ELR (cell line): ENCODE measurements around the gene EDDM13.
"Not testable (repeated sequence)": the region's sequence is repeated elsewhere in the genome, so short reads cannot be mapped to it uniquely, and the experiment has no call there.

ENCODE experiments used
- DNase-seq: peaks from one replicate; pipeline ENCODE4 v3.0.0-alpha.2; 2015; ENCODE audit warnings: low read depth

Gene EDDM13

GRCh38 chr19:56272161-56272798 lies at the start of gene EDDM13:
TSS of gene EDDM13 (plus strand) at chr19:56272748. CDS start at chr19:56272835, 87 bp downstream.
- no peak for DNase-seq

GRCh38 chr19:56222901-56223300 lies 49.6 kb upstream of the EDDM13 start:
- DNase-seq: no peak

- no peak for DNase-seq
Measured at GRCh38 chr19:56223481-56223880, 49.1 kb upstream of the EDDM13 start.

GRCh38 chr19:56245121-56245740 lies 27.3 kb upstream of the EDDM13 start:
- DNase-seq: peak; percentile 60

- DNase-seq: not testable (repeated sequence)
Measured at GRCh38 chr19:56245764-56246163, 26.8 kb upstream of the EDDM13 start.

- DNase-seq: not testable (repeated sequence)
Measured at GRCh38 chr19:56248736-56249338, 23.7 kb upstream of the EDDM13 start.

GRCh38 chr19:56252699-56253422 lies 19.7 kb upstream of the EDDM13 start:
- peak; percentile 67 for DNase-seq

- DNase-seq: peak; percentile 72
Measured at GRCh38 chr19:56253737-56254136, 18.8 kb upstream of the EDDM13 start.

GRCh38 chr19:56258272-56258671 lies 14.3 kb upstream of the EDDM13 start:
- DNase-seq: no peak

GRCh38 chr19:56261145-56261544 lies 11.4 kb upstream of the EDDM13 start:
- DNase-seq: no peak

- DNase-seq: not testable (repeated sequence)
Measured at GRCh38 chr19:56261932-56262331, 10.6 kb upstream of the EDDM13 start.

GRCh38 chr19:56263319-56263718 lies 9.2 kb upstream of the EDDM13 start:
- DNase-seq: no peak

GRCh38 chr19:56266051-56266450 lies 6.5 kb upstream of the EDDM13 start:
- no peak for DNase-seq

- DNase-seq: no peak
Measured at GRCh38 chr19:56269348-56269747, 3.2 kb upstream of the EDDM13 start.

GRCh38 chr19:56270676-56271075 lies 1.9 kb upstream of the EDDM13 start:
- peak; percentile 8 for DNase-seq

GRCh38 chr19:56271151-56271550 lies 1.4 kb upstream of the EDDM13 start:
- no peak for DNase-seq

GRCh38 chr19:56273563-56274117 lies 1.1 kb downstream of the EDDM13 start:
- DNase-seq: peak; percentile 62

- no peak for DNase-seq
Measured at GRCh38 chr19:56282809-56283208, 10.3 kb downstream of the EDDM13 start.

- DNase-seq: no peak
Measured at GRCh38 chr19:56284746-56285145, 12.2 kb downstream of the EDDM13 start.

GRCh38 chr19:56290104-56290503 lies 17.6 kb downstream of the EDDM13 start:
- no peak for DNase-seq

- peak; percentile 3 for DNase-seq
Measured at GRCh38 chr19:56291867-56292266, 19.3 kb downstream of the EDDM13 start.

GRCh38 chr19:56294549-56294948 lies 22.0 kb downstream of the EDDM13 start:
- DNase-seq: peak; percentile 45
